Measurements from ENCODE around the gene OSBPL9.

- no peak for TF ChIP-seq EZH2 (IDR thresholded peaks at IDR 0.05)
- TF ChIP-seq CTCF (IDR thresholded peaks at IDR 0.05), result no peak
These were observed 34.7 kb downstream of the OSBPL9 start for GRCh38 chr1:51651552-51651942.
